Pulmonary artery endothelial cell (primary cell): ENCODE results near the gene FAM168A. TPM values are rescaled to one million over a fixed set of nuclear protein-coding genes. Genes with fewer than 3 reads are reported as not detected.

Experiments
- DNase-seq: peaks from one replicate; pipeline ENCODE4 v3.0.0-alpha.2; 2011; ENCODE audit warnings: low read depth, low spot score
- total RNA-seq: library from RNA; depleted of rRNA; stranded (reverse); fragments of >200 nt; gene quantifications from 2 replicates; pipeline ENCODE4 v1.2.3, GENCODE V29; 2014

FAM168A gene
- 8.4 and 10.9 TPM in 2 replicates for total RNA-seq

- DNase-seq, result peak; percentile 90
These were observed at the start of gene FAM168A for GRCh38 chr11:73597956-73598718. TSS of gene FAM168A (minus strand) at chr11:73598112. CDS start at chr11:73468474, 129,638 bp downstream.

DNA sequence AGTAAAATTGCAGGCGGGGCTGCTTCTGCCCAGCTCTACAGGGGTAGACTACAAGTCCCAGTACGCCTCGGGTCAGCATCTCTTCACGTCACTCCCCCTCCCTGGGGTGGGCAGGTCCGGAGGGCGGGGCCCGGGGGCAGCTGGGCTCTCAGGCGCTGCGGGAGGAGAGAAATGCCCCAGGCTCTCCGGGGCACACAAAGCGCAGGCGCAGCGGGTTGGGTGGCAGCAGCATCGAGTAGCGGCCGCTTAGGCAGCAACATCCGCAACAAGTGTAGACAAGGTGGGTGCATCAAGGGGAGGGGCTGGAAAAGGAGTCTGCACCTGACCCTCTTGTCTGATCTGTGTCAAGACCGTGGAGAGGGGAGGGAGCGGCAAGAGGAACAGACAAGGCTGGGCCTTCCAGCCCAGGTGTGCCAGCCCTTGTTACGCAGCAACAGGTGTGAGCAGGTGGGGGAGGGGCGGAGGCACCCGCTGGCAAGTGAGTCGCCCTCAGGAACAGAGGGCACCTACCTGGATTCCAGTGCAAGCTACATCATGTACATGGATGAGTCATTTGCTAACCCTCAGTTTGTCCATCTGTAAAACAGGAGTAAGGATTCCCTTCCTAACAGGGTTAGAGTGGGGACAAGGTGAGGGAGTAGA lies 49.7 kb upstream of the FAM168A start:
- DNase-seq, result peak; percentile 43

GRCh38 chr11:73645972-73646631 lies 48.2 kb upstream of the FAM168A start, which contains the start of gene PLEKHB1:
TSS of gene PLEKHB1 (plus strand) at chr11:73646581. CDS start at chr11:73646609, 28 bp downstream.
- no peak for DNase-seq

DNA sequence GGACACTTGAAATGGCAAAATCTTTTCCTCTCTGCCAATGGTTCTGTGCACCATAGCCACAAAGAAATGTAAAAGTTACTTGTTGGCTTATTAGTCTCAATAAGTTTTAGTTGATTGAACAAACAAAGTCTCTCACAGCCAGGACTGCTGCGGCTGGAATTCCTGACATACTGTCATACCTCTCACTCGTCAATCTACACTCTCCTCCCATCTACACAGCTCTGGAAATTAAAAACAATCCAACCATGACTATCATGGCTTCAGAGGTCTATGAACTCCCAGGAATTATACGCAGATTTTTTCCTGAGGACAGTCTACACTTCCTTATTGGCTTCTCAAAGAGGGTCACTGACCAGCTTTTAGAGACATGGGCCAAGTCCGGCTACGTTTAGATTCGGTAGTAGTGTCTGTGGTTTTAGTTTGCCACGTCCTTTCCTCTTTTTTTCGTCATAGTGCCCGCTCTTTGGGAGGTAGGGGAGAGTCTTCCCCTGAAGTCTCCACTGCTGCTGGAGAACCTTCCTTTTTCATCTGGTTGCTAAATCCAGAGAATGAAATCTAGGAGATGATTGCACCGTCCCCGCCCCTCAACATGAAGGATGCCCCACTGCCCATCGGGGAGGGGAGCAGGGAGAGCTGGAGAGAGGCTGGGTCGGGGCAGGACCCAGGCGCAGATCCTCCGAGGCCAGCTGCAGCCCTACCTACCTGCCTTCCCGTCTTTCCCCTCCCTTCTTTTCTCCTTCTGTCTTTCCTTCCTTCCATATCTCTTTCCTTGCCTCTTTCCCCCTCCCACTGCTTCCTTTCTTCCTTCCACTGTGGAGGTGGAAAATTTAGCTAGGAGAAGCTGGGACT lies 47.4 kb upstream of the FAM168A start:
- DNase-seq, result no peak

GRCh38 chr11:73641668-73642067 lies 43.8 kb upstream of the FAM168A start:
- no peak for DNase-seq

DNA sequence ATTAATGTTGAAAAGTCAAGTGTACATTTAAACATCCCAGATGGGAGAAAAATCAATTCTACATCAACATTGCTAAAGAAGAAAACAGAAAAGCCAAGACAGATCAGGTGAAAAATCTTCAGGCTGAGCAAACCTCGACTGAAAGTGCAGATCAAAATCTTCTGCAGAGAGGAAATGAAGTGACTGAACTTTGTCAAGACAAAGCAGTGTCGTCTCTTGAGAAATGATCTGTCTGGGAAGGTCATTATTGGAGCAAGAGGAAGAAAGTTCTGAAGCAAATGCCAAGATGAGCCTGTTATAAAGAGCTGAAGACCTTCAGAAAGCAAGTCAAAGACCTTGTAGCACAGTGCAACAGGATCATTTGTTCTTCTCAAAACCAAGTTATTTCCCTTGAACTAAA lies 42.7 kb upstream of the FAM168A start:
- DNase-seq, result no peak

GRCh38 chr11:73637012-73637411 lies 39.1 kb upstream of the FAM168A start:
- no peak for DNase-seq

GRCh38 chr11:73636249-73636648 lies 38.3 kb upstream of the FAM168A start:
- DNase-seq, result no peak

GRCh38 chr11:73635721-73636120 lies 37.8 kb upstream of the FAM168A start:
- no peak for DNase-seq

DNA sequence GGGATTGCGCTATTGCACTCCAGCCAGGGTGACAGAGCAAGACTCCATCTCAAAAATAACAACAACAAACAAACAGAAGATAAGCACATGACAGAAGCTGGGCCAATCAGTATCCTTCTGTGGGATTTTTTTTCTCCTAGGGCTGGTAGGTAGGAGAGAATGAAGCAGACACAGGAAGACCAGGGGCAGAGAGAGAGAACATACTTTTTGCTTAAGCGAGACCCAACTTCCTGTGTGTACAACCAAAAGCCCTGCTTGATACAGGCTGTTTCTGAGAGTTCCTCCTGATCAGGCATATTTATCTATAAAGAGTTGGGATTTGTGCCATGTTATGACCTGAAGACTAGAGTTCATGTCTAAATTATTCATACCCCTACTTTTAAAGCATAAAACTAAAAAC lies 36.1 kb upstream of the FAM168A start:
- no peak for DNase-seq

DNA sequence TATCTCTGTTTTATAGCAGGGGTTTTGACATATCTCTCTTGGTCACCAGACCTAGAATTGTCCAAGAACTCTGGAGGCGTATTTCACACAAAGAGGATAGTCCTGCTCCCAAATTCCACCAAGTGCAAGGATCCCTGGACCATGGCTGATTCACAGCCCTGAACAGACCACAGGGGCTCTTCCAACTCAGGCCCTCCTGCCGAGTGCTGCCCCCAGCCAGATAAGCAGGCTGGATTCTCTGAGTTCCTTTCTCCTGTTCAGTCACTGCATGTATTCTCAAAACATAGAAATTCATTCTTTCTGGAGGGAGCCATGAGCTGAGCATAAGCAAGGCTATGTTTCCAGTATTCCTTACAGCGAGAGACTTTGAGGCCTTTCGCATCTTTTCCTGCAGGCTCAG lies 35.1 kb upstream of the FAM168A start:
- DNase-seq, result no peak

DNA sequence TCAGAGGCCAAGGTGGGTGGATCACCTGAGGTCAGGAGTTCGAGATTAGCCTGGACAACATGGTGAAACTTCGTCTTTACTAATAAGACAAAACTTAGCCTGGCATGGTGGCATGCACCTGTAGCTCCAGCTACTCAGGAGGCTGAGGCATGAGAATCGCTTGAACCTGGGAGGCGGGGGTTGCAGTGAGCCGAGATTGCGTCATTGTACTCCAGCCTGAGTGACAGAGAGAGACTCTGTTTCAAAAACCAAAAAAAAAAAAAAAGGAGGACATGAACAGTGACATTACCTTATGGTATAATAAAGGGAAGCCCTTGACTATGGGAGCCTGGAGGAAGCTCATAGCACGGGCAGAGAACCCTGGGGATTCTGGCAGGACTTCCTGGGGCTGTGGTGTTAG lies 32.0 kb upstream of the FAM168A start:
- DNase-seq, result no peak

GRCh38 chr11:73625696-73626318 lies 27.9 kb upstream of the FAM168A start:
- no peak for DNase-seq

GRCh38 chr11:73623686-73624085 lies 25.8 kb upstream of the FAM168A start:
- DNase-seq, result no peak

- DNase-seq, result no peak
These were observed 25.1 kb upstream of the FAM168A start for GRCh38 chr11:73622926-73623593.

GRCh38 chr11:73614591-73614990 lies 16.7 kb upstream of the FAM168A start:
- no peak for DNase-seq

DNA sequence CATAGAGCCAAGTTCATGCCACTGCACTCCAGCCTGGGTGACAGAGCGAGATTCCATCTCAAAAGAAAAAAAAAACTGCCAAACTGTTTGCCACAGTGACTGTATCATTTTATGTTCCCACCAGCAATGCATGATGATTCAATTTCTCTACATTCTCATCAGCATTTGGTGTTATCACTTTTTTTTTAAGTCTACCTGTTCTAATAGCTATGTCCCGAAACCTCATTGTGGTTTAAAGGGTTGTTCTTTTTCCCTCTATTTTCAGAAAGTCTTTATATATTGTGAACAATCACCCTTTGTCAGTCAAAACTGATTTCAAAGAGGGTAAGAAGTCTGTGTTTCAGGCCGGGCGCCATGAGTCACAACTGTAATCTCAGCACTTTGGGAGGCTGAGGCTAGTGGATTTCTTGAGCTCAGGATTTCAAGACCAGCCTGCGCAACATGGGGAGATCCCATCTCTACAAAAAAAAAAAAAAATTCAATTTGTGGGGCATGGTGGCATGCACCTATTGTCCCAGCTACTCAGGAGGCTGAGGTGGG lies 14.8 kb upstream of the FAM168A start:
- DNase-seq, result no peak

- no peak for DNase-seq
These were observed 937 bp upstream of the FAM168A start for GRCh38 chr11:73598719-73599379.

GRCh38 chr11:73597336-73597955 lies 466 bp downstream of the FAM168A start:
- no peak for DNase-seq
